ENCODE results near the gene GLT1D1. TPM values are rescaled to one million over a fixed set of nuclear protein-coding genes. Genes with fewer than 3 reads are reported as not detected.

GLT1D1 gene
- total and polyA plus RNA-seq, 8 donors: 1.0 to 17.6 (median 2.6) TPM

GRCh38 chr12:128929057-128929456, 75.8 kb downstream of the GLT1D1 start:
- Histone ChIP-seq H3K4me1 (no peaks in the 10 kb centered on the region), H3K27me3 (no peaks in the 10 kb centered on the region), H3K4me3 (no peak overlapping the region), H3K9me3 (no peaks in the 10 kb centered on the region), H3K36me3 (peaks cover 0 to 20% of the 10 kb centered on the region in 2 donors), H3K27ac (no peak overlapping the region)
- ATAC-seq: no peak
- TF ChIP-seq, protein P1, sequence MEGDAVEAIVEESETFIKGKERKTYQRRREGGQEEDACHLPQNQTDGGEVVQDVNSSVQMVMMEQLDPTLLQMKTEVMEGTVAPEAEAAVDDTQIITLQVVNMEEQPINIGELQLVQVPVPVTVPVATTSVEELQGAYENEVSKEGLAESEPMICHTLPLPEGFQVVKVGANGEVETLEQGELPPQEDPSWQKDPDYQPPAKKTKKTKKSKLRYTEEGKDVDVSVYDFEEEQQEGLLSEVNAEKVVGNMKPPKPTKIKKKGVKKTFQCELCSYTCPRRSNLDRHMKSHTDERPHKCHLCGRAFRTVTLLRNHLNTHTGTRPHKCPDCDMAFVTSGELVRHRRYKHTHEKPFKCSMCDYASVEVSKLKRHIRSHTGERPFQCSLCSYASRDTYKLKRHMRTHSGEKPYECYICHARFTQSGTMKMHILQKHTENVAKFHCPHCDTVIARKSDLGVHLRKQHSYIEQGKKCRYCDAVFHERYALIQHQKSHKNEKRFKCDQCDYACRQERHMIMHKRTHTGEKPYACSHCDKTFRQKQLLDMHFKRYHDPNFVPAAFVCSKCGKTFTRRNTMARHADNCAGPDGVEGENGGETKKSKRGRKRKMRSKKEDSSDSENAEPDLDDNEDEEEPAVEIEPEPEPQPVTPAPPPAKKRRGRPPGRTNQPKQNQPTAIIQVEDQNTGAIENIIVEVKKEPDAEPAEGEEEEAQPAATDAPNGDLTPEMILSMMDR (IDR thresholded peaks at IDR 0.05): no peak
- no peak for DNase-seq
- intact Hi-C loops (cut with DNase I): no loop called here

DNA sequence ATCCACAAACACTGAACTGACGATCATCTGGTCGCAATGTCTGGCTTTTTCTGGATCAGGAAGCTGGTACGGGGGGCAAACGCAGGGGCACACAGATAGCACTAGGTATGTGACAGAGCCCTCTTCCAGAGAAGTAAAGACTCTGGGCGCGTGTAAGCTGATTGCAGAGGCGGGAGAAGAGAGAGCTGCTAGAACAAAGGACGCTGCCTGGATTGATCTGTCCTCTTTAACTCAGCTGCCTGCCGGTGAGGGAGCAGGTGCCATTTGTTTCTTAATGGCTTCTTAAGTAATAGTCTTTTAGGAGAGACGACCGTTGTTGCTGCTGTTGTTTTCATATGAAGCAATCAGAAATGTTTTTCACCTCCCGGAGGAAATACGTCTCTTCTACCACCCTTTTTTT, 77.3 kb downstream of the GLT1D1 start:
- Histone ChIP-seq H3K27ac (no peak overlapping the region), H3K27me3 (no peaks in the 10 kb centered on the region), H3K36me3 (peaks cover 0 to 20% of the 10 kb centered on the region in 2 donors), H3K4me1 (no peaks in the 10 kb centered on the region), H3K9me3 (no peaks in the 10 kb centered on the region), H3K4me3 (no peak overlapping the region)
- TF ChIP-seq, protein P1 (IDR thresholded peaks at IDR 0.05): no peak
- DNase-seq (no peak), ATAC-seq (no peak)
- intact Hi-C loops (cut with DNase I): no loop called here

GRCh38 chr12:128932521-128932920, 79.2 kb downstream of the GLT1D1 start:
- H3K27ac ChIP-seq: no peak overlapping the region
- intact Hi-C loops (cut with DNase I): no loop called here
- peaks cover 0 to 13% of the 10 kb centered on the region in 2 donors for H3K36me3 ChIP-seq
- TF ChIP-seq, protein P1 (IDR thresholded peaks at IDR 0.05): no peak
- H3K9me3 ChIP-seq: no peaks in the 10 kb centered on the region
- DNase-seq: no peak
- H3K4me3 ChIP-seq: no peak overlapping the region
- H3K4me1 ChIP-seq: no peaks in the 10 kb centered on the region
- no peak for ATAC-seq
- no peaks in the 10 kb centered on the region for H3K27me3 ChIP-seq

- Histone ChIP-seq H3K36me3 (peaks cover 0 to 8% of the 10 kb centered on the region in 2 donors), H3K27ac (no peak overlapping the region), H3K9me3 (no peaks in the 10 kb centered on the region), H3K4me1 (no peaks in the 10 kb centered on the region), H3K27me3 (no peaks in the 10 kb centered on the region), H3K4me3 (no peak overlapping the region)
- TF ChIP-seq, protein P1 (IDR thresholded peaks at IDR 0.05): no peak
- no peak for ATAC-seq
- intact Hi-C loops (cut with DNase I): no loop called here
- DNase-seq: no peak
These were observed 79.8 kb downstream of the GLT1D1 start for GRCh38 chr12:128933039-128933438.

GRCh38 chr12:128933926-128934325, 80.6 kb downstream of the GLT1D1 start:
- no peaks in the 10 kb centered on the region for H3K9me3 ChIP-seq
- H3K27me3 ChIP-seq: no peaks in the 10 kb centered on the region
- peaks cover 0 to 7% of the 10 kb centered on the region in 2 donors for H3K36me3 ChIP-seq
- no peak for ATAC-seq
- no peak overlapping the region for H3K4me3 ChIP-seq
- no peak overlapping the region for H3K27ac ChIP-seq
- TF ChIP-seq, protein P1 (IDR thresholded peaks at IDR 0.05): no peak
- intact Hi-C loops (cut with DNase I): no loop called here
- DNase-seq: no peak
- no peaks in the 10 kb centered on the region for H3K4me1 ChIP-seq
